Nephron (organoid): ENCODE data around the gene PRKN.

Source experiments
- H3K27ac Mint-ChIP-seq, 3 experiments: 2 replicates each; pipeline ENCODE4 v1.8.0; 2020; ENCODE audit warnings: mixed read lengths in 3 of 3, mild to moderate bottlenecking in 2 of 3, moderate library complexity in 1 of 3
- H3K27me3 Mint-ChIP-seq: 2 replicates; pipeline ENCODE4 v1.8.0; 2021; ENCODE audit warnings: low read depth, mild to moderate bottlenecking, moderate library complexity, mixed read lengths
- H3K36me3 Mint-ChIP-seq: 2 replicates; pipeline ENCODE4 v1.8.0; 2020; ENCODE audit warnings: low read depth, mixed read lengths
- H3K4me1 Mint-ChIP-seq: 2 replicates; pipeline ENCODE4 v1.8.0; 2020; ENCODE audit warnings: mixed read lengths
- H3K4me3 Mint-ChIP-seq, 3 experiments: 2 replicates each; pipeline ENCODE4 v1.8.0; 2020; ENCODE audit warnings: mild to moderate bottlenecking in 3 of 3, mixed read lengths in 3 of 3, moderate library complexity in 2 of 3
- H3K9me3 Mint-ChIP-seq: 2 replicates; pipeline ENCODE4 v1.8.0; 2020; ENCODE audit warnings: mixed read lengths
- CTCF ChIP-seq, 3 experiments: fragments of 200-600 bp; sonication (generic); IDR thresholded peaks; one replicate each; pipeline ENCODE4 v1.5.0; 2021; ENCODE audit warnings: antibody characterized with exemption in 3 of 3; ENCODE audit not compliant: unreplicated experiment in 3 of 3

PRKN gene

GRCh38 chr6:161671117-161671516 lies 1056.4 kb downstream of the PRKN start:
- H3K4me1 Mint-ChIP-seq, result peaks cover 10% of the 10 kb centered on the region

GRCh38 chr6:161668665-161669064 lies 1058.9 kb downstream of the PRKN start:
- H3K27me3 Mint-ChIP-seq, result peaks cover 4% of the 10 kb centered on the region
- TF ChIP-seq CTCF (IDR thresholded peaks at IDR 0.05; ENCODE audit: unreplicated experiment in 3 of 3), result no peak
- H3K4me3 Mint-ChIP-seq, result no peak overlapping the region
- peaks cover 10% of the 10 kb centered on the region for H3K4me1 Mint-ChIP-seq
- peaks cover 6% of the 10 kb centered on the region for H3K9me3 Mint-ChIP-seq
- no peak overlapping the region for H3K27ac Mint-ChIP-seq
- H3K36me3 Mint-ChIP-seq, result no peaks in the 10 kb centered on the region

More at GRCh38 chr6:161671117-161671516, 1056.4 kb downstream of the PRKN start:
- Mint-ChIP-seq H3K27me3 (peaks cover 4% of the 10 kb centered on the region), H3K27ac (no peak overlapping the region), H3K9me3 (peaks cover 3% of the 10 kb centered on the region), H3K36me3 (no peaks in the 10 kb centered on the region), H3K4me3 (no peak overlapping the region)
- no peak for TF ChIP-seq CTCF (IDR thresholded peaks at IDR 0.05; ENCODE audit: unreplicated experiment in 3 of 3)

GRCh38 chr6:161667957-161668356 lies 1059.6 kb downstream of the PRKN start:
- peaks cover 10% of the 10 kb centered on the region for H3K4me1 Mint-ChIP-seq
- TF ChIP-seq CTCF (IDR thresholded peaks at IDR 0.05; ENCODE audit: unreplicated experiment in 3 of 3), result no peak
- H3K27me3 Mint-ChIP-seq, result peaks cover 4% of the 10 kb centered on the region
- no peak overlapping the region for H3K27ac Mint-ChIP-seq
- H3K9me3 Mint-ChIP-seq, result peaks cover 6% of the 10 kb centered on the region
- H3K4me3 Mint-ChIP-seq, result no peak overlapping the region
- H3K36me3 Mint-ChIP-seq, result no peaks in the 10 kb centered on the region

- no peaks in the 10 kb centered on the region for H3K36me3 Mint-ChIP-seq
- H3K27ac Mint-ChIP-seq, result no peak overlapping the region
- no peak for TF ChIP-seq CTCF (IDR thresholded peaks at IDR 0.05; ENCODE audit: unreplicated experiment in 3 of 3)
Observed at GRCh38 chr6:161663682-161664081, 1063.9 kb downstream of the PRKN start.

GRCh38 chr6:161660666-161661571 lies 1066.6 kb downstream of the PRKN start:
- TF ChIP-seq CTCF (IDR thresholded peaks at IDR 0.05; ENCODE audit: unreplicated experiment in 3 of 3), result no peak
- Mint-ChIP-seq H3K9me3 (peaks cover 8% of the 10 kb centered on the region), H3K36me3 (no peaks in the 10 kb centered on the region), H3K4me3 (no peak overlapping the region), H3K27me3 (no peaks in the 10 kb centered on the region), H3K27ac (peak overlapping the region in 2 of 3 experiments; percentile 38 to 69), H3K4me1 (peaks cover 6% of the 10 kb centered on the region)

More at GRCh38 chr6:161663682-161664081, 1063.9 kb downstream of the PRKN start:
- Mint-ChIP-seq H3K4me3 (no peak overlapping the region), H3K9me3 (peaks cover 8% of the 10 kb centered on the region), H3K4me1 (peaks cover 10% of the 10 kb centered on the region), H3K27me3 (no peaks in the 10 kb centered on the region)
